Mucosa of gallbladder (tissue), 1 donor: Measurements from ENCODE around the gene NR3C2. TPM values are rescaled to one million over a fixed set of nuclear protein-coding genes. Genes with fewer than 3 reads are reported as not detected.

Source experiments
- DNase-seq: peaks from one replicate; pipeline ENCODE4 v3.0.0-alpha.2; 2020; ENCODE audit warnings: low spot score
- total RNA-seq: library from RNA; stranded (reverse); gene quantifications from one replicate; pipeline ENCODE4 v1.2.1, GENCODE V29; 2021
- donor health status: DM: no; HTN: no; CAD: no.

Gene NR3C2
- total RNA-seq: 29.4 TPM

- peak; percentile 100 for DNase-seq
Observed at GRCh38 chr4:148441986-148442831, at the start of gene NR3C2. Gene NR3C2, minus strand, starts transcription at chr4:148442414.

GRCh38 chr4:148487181-148487580 is 45.0 kb upstream of the NR3C2 start:
- no peak for DNase-seq

- no peak for DNase-seq
Observed at GRCh38 chr4:148481636-148482035, 39.4 kb upstream of the NR3C2 start.

GRCh38 chr4:148477276-148477675 is 35.1 kb upstream of the NR3C2 start:
- DNase-seq: no peak

- no peak for DNase-seq
Observed at GRCh38 chr4:148469938-148470337, 27.7 kb upstream of the NR3C2 start.

GRCh38 chr4:148454835-148455234 is 12.6 kb upstream of the NR3C2 start:
- DNase-seq: no peak

DNA sequence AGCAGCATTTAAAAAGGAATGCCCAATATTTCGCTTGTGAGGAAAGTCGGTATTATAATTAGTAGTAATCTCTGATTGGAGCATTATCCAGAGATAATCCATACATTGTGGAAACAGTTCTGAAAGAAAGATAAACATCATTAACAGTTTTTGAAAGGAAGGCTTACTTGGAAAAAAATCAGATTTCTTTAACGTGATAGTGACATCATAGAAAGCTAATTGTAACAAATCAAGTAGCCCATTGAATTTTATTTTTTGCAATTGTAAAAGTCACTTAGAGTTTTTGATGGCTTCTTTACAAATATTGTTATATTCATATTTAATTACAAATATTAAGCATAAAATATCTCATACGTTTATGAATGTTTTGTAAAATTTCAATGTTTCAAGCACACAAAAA is 11.6 kb upstream of the NR3C2 start:
- DNase-seq: no peak

GRCh38 chr4:148452970-148453369 is 10.8 kb upstream of the NR3C2 start:
- DNase-seq: no peak

- DNase-seq: no peak
Observed at GRCh38 chr4:148449921-148450320, 7.7 kb upstream of the NR3C2 start.

- DNase-seq: no peak
Observed at GRCh38 chr4:148448141-148448540, 5.9 kb upstream of the NR3C2 start.

DNA sequence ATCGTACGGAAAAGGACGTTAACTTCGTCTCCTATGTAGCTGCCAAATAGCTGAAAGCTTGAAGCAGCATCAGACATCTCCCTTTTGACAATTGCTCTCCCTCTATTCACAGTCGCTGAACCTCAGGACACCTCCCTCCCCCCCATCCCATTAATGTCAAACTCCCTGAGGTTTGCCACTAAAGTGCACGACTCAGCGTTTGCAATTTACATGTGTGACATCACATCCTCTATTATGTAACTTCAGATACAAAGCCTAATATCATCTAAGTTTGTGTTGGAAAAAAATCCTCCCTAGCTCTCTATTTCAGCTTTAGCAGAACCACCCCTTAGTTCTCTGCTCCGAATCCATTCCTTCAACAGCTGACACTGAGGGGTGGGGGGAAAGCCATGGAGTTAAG is 5.5 kb upstream of the NR3C2 start:
- DNase-seq: no peak

- DNase-seq: no peak
Observed at GRCh38 chr4:148445860-148446330, 3.7 kb upstream of the NR3C2 start.

DNA sequence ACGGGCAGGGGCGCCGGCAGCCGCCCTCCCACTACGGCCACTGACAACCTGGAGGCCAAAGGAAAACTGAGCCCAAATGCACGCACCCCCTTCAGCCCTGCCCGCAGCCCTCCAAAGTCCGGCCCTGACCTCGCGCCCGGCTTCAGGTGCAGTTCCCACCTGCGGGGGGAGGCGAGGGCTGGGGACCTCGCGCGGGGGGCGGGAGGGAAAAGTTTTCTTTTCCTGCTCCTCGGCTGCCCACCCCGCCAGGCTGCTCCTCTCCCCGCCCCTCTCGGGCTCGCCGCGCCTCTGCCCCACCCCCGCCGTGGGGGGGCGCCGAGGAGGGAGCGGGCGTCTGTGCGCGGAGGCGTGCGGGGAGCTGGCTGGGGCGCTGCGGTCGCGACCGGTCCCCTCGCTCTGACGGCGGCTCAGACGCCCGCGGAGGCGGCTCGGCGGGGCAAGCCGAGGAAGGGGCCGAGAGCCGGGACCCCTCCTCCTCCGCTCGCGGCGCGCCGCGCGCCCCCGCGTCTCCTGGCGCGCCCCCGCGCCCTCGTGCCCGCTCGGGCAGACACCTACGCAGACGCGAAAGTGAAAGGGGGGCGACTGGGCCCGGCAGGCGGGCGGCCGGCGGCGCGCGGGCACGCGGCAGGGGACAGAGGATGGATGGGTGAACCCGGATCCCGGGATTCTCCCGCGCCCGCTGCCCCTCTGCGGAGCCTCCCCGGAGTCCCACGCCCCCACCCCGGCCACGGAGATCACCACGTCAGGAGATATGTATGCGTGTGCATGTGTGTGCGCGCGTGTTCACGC is 3.1 kb upstream of the NR3C2 start:
- peak; percentile 35 for DNase-seq

- peak; percentile 16 for DNase-seq
Observed at GRCh38 chr4:148444296-148445070, 2.3 kb upstream of the NR3C2 start.

- peak; percentile 30 for DNase-seq
Observed at GRCh38 chr4:148443512-148444295, 1.5 kb upstream of the NR3C2 start.

DNA sequence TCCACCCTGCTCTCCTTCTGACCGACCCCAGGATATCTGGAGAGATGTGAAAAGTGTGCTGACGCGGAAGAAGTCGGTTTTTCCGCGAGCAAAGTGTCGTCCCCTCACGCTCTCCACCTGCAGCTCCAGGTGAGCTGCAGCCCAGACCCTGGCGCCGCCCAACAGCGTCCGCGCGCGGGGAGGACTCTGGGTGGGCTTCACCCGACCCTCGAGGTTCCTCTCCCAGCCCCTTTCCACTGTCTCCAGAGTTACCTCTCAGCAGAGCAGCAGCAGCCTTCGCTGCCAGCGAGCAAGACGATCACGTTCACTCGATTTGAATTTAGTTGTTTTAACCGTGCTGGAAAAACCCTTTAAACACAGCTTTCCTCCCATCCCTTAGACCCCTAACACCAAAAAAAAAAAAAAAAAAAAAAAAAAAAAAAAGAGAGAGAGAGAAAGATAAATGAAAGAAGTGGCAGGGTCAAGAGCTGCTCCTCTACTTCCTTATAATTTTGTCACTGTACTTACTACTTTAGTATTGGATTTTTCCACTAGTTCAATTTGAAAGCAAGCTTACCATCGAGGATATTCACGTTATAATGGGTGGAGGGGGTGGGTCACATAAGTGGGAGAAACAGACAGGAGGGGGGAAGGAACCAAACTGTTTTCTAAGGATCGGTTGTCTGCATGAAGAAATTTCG is 758 bp upstream of the NR3C2 start:
- no peak for DNase-seq

- no peak for DNase-seq
Observed at GRCh38 chr4:148441624-148441985, 609 bp downstream of the NR3C2 start.

DNA sequence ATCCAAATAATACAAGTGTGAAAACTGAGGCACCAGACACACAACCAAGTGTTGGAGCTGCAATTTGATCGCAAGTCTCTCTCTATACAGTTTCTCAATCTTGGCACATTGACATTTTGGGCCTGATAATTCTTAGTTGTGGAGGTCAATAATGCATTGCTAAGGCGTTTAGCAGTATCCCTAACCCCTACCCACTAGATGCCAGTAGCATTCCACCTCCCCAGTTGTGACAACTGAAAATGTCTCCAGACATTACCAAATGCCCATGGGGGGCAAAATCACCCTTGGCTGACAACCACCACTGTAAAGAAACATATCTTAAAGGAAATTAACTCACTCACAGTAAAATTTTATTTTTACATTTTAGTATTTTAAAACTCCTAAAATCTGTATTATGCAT is 4.2 kb downstream of the NR3C2 start:
- DNase-seq: no peak

DNA sequence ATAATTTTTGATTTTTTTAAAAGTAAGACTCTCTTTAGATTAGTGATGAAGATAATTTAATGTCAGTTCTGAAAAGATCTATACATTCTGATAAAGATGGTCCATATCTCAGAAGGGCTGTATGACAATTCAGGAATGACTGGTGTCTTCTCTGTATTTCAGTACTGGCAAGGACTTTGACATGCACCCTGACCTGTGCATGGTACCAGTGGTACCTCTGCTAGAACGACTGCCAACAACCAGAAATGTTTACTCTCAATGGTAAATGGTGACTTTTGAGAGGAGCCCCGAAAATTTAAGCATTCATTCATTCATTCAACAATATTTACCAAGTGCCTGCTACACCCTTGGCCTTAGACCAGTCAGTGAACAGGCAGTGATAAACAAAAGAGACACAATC is 4.8 kb downstream of the NR3C2 start:
- DNase-seq: no peak

DNA sequence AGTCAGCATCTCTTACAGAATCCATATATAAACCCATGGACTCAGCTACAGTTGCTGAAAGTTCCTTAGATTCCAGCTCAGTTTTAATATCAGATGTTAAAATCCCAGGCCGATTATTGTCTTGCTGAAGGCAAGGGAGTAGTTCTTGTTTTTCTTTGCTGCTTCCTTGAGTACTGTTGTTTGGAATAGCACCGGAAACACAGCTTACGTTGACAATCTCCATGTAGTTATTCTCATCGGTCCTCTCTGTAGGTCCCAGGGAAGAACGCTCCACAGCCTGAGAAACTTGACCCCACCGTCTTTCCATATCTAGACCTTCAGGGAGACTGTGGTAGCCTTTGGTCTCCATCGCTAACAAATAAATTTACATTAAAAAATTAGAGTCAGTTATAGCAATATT is 5.7 kb downstream of the NR3C2 start:
- no peak for DNase-seq
